Measurements from ENCODE around the gene MT4.
A peak's percentile ranks its signal among the peaks of the same experiment; 100 is the strongest.

Gene MT4

DNA sequence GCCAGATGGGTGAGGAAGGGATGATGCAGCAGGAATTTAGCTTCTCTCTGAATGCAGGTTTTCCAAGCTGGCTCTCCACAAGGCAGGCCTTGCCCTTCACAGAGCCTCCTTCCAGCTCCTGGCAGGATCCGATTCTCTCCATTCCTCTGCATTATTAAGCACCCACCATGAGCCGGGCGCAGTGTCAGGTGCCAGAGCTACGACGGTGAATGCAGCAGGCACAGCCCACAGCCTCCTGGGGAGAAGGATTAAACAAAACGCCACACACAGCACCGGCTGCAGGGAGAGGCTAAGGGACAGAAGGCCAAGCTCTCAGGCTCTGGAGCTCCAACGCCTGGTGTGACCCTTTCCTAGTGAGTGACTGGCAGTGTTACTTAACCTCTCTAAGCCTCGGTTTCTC, 36.5 kb downstream of the MT4 start:
- TF ChIP-seq RAD21 (IDR thresholded peaks at IDR 0.05; ENCODE audit: low read depth) = no peak
- TF ChIP-seq USF1 (IDR thresholded peaks at IDR 0.05) = no peak
- no peak for TF ChIP-seq TAF1 (IDR thresholded peaks at IDR 0.05; ENCODE audit: low read depth)
- TF ChIP-seq TCF12 (IDR thresholded peaks at IDR 0.05; ENCODE audit: low read depth) = no peak
- no peak for TF ChIP-seq CEBPB (IDR thresholded peaks at IDR 0.05)
- TF ChIP-seq EGR1 (IDR thresholded peaks at IDR 0.05) = no peak

- TF ChIP-seq TCF12 (IDR thresholded peaks at IDR 0.05; ENCODE audit: low read depth) = no peak
- TF ChIP-seq USF1 (IDR thresholded peaks at IDR 0.05) = no peak
- peak; percentile 73 for TF ChIP-seq RAD21 (IDR thresholded peaks at IDR 0.05; ENCODE audit: low read depth)
- TF ChIP-seq, protein P1, sequence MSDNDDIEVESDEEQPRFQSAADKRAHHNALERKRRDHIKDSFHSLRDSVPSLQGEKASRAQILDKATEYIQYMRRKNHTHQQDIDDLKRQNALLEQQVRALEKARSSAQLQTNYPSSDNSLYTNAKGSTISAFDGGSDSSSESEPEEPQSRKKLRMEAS (IDR thresholded peaks at IDR 0.05) = no peak
Measured at GRCh38 chr16:56603589-56603988, 38.7 kb downstream of the MT4 start.

- TF ChIP-seq RAD21 (IDR thresholded peaks at IDR 0.05; ENCODE audit: low read depth) = no peak
- TF ChIP-seq NFIC (IDR thresholded peaks at IDR 0.05) = no peak
Measured at GRCh38 chr16:56604966-56605365, 40.1 kb downstream of the MT4 start.

DNA sequence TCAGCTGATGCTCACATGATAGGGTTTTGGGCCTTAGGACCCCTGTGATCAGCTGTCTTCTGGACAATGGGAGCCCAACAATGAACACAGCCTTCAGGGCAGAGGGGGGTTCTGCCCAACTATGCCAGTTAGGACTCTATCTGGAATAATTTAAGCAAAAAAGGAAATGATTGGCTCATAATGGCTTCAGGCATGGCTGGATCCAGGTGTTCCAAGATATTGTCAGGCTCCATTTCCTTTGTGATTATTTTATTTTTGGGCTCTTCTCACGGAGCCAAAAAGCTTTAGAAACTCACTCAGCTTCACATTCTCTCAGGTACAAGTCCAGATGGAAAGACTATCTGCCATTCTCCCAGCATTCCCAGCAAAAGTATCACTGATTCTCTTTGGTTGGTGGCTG, 40.6 kb downstream of the MT4 start:
- TF ChIP-seq, protein P1 (IDR thresholded peaks at IDR 0.05) = no peak
- no peak for TF ChIP-seq NFIC (IDR thresholded peaks at IDR 0.05)
- no peak for TF ChIP-seq FOXM1 (IDR thresholded peaks at IDR 0.05; ENCODE audit: borderline replicate concordance, low read depth)

DNA sequence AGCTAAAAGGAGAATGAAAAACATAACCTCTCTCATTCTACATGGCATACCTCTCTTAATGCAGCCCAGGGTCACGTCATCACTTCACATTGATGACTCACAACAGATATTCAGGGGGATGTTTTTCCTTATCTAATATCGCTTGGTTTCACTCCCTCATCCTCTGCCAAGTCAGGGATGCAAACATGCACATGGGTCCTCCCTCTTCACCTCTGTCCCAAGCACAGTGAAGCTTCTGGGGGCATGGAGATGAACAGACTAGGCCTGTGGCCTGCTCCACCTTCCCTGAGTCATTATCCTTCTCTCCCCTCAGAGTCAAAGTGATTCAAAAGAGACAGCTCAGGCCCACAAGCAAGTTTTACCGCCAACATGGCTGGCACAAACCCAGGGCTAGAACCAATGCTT, 41.2 kb downstream of the MT4 start:
- TF ChIP-seq YY1 (IDR thresholded peaks at IDR 0.05; ENCODE audit: low read depth) (no peak), USF1 (IDR thresholded peaks at IDR 0.05) (no peak), CEBPB (IDR thresholded peaks at IDR 0.05) (no peak), ZBTB7A (IDR thresholded peaks at IDR 0.05; ENCODE audit: low read depth) (no peak), EGR1 (IDR thresholded peaks at IDR 0.05) (no peak), TAF1 (IDR thresholded peaks at IDR 0.05; ENCODE audit: low read depth) (no peak), RAD21 (IDR thresholded peaks at IDR 0.05; ENCODE audit: low read depth) (no peak), CREB1 (IDR thresholded peaks at IDR 0.05; ENCODE audit: low read depth) (no peak)
- TF ChIP-seq, protein P1 (IDR thresholded peaks at IDR 0.05) = no peak

GRCh38 chr16:56606476-56607108, 41.7 kb downstream of the MT4 start:
- TF ChIP-seq FOXM1 (IDR thresholded peaks at IDR 0.05; ENCODE audit: borderline replicate concordance, low read depth) (no peak), TCF12 (IDR thresholded peaks at IDR 0.05; ENCODE audit: low read depth) (no peak), CREB1 (IDR thresholded peaks at IDR 0.05; ENCODE audit: low read depth) (no peak), EGR1 (IDR thresholded peaks at IDR 0.05) (no peak), TEAD4 (IDR thresholded peaks at IDR 0.05) (no peak), TAF1 (IDR thresholded peaks at IDR 0.05; ENCODE audit: low read depth) (no peak), EP300 (IDR thresholded peaks at IDR 0.05; ENCODE audit: borderline replicate concordance) (no peak), RAD21 (IDR thresholded peaks at IDR 0.05; ENCODE audit: low read depth) (no peak), USF1 (IDR thresholded peaks at IDR 0.05) (no peak), YY1 (IDR thresholded peaks at IDR 0.05; ENCODE audit: low read depth) (no peak), ZBTB7A (IDR thresholded peaks at IDR 0.05; ENCODE audit: low read depth) (no peak), NFIC (IDR thresholded peaks at IDR 0.05) (no peak), CEBPB (IDR thresholded peaks at IDR 0.05) (no peak)
- TF ChIP-seq, protein P2, sequence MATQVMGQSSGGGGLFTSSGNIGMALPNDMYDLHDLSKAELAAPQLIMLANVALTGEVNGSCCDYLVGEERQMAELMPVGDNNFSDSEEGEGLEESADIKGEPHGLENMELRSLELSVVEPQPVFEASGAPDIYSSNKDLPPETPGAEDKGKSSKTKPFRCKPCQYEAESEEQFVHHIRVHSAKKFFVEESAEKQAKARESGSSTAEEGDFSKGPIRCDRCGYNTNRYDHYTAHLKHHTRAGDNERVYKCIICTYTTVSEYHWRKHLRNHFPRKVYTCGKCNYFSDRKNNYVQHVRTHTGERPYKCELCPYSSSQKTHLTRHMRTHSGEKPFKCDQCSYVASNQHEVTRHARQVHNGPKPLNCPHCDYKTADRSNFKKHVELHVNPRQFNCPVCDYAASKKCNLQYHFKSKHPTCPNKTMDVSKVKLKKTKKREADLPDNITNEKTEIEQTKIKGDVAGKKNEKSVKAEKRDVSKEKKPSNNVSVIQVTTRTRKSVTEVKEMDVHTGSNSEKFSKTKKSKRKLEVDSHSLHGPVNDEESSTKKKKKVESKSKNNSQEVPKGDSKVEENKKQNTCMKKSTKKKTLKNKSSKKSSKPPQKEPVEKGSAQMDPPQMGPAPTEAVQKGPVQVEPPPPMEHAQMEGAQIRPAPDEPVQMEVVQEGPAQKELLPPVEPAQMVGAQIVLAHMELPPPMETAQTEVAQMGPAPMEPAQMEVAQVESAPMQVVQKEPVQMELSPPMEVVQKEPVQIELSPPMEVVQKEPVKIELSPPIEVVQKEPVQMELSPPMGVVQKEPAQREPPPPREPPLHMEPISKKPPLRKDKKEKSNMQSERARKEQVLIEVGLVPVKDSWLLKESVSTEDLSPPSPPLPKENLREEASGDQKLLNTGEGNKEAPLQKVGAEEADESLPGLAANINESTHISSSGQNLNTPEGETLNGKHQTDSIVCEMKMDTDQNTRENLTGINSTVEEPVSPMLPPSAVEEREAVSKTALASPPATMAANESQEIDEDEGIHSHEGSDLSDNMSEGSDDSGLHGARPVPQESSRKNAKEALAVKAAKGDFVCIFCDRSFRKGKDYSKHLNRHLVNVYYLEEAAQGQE (IDR thresholded peaks at IDR 0.05; ENCODE audit: low read depth) = no peak
- TF ChIP-seq, protein P1 (IDR thresholded peaks at IDR 0.05) = no peak

GRCh38 chr16:56607109-56607618, 42.3 kb downstream of the MT4 start:
- TF ChIP-seq TEAD4 (IDR thresholded peaks at IDR 0.05) = no peak
- TF ChIP-seq USF1 (IDR thresholded peaks at IDR 0.05) = no peak
- no peak for TF ChIP-seq TAF1 (IDR thresholded peaks at IDR 0.05; ENCODE audit: low read depth)
- no peak for TF ChIP-seq TCF12 (IDR thresholded peaks at IDR 0.05; ENCODE audit: low read depth)
- TF ChIP-seq EP300 (IDR thresholded peaks at IDR 0.05; ENCODE audit: borderline replicate concordance) = no peak
- TF ChIP-seq CREB1 (IDR thresholded peaks at IDR 0.05; ENCODE audit: low read depth) = no peak
